Activated naive CD8-positive, alpha-beta T cell treated with anti-CD3 and anti-CD28 coated beads, Interleukin-2, amount 50 U/mL, for 24 hours (primary cell): ENCODE data around the gene MFAP5.
"Not testable (repeated sequence)": the region's sequence is repeated elsewhere in the genome, so short reads cannot be mapped to it uniquely, and the experiment has no call there.

Experiments
- ATAC-seq: fragments of 150-1000 bp; cut with Tn5 transposase; one replicate; pipeline ENCODE4 v1.10.0; 2021
- DNase-seq: peaks from one replicate; pipeline ENCODE4 v3.0.0; 2021
- H3K27ac Mint-ChIP-seq: one replicate; pipeline ENCODE4 v1.8.0; 2021; ENCODE audit warnings: mild to moderate bottlenecking, mixed read lengths
- H3K27me3 Mint-ChIP-seq: one replicate; pipeline ENCODE4 v1.8.0; 2021; ENCODE audit warnings: mixed read lengths
- H3K36me3 Mint-ChIP-seq: one replicate; pipeline ENCODE4 v1.8.0; 2021; ENCODE audit warnings: low read depth, mixed read lengths
- H3K4me1 Mint-ChIP-seq: one replicate; pipeline ENCODE4 v1.8.0; 2021; ENCODE audit warnings: mixed read lengths
- H3K4me3 Mint-ChIP-seq: one replicate; pipeline ENCODE4 v1.8.0; 2021; ENCODE audit warnings: mild to moderate bottlenecking, moderate library complexity, mixed read lengths
- H3K9me3 Mint-ChIP-seq: one replicate; pipeline ENCODE4 v1.8.0; 2021; ENCODE audit warnings: mixed read lengths

The MFAP5 gene

GRCh38 chr12:8629486-8630033 lies 33.1 kb downstream of the MFAP5 start:
- ATAC-seq (peak; percentile 43), DNase-seq (no peak)
- Mint-ChIP-seq H3K4me1 (peaks cover 10% of the 10 kb centered on the region), H3K36me3 (no peaks in the 10 kb centered on the region), H3K4me3 (no peak overlapping the region), H3K27ac (no peak overlapping the region), H3K9me3 (no peaks in the 10 kb centered on the region), H3K27me3 (peaks cover 3% of the 10 kb centered on the region)

GRCh38 chr12:8628731-8629130 lies 33.9 kb downstream of the MFAP5 start:
- Mint-ChIP-seq H3K4me3 (no peak overlapping the region), H3K36me3 (no peaks in the 10 kb centered on the region), H3K4me1 (peaks cover 10% of the 10 kb centered on the region), H3K27me3 (peaks cover 3% of the 10 kb centered on the region), H3K27ac (no peak overlapping the region), H3K9me3 (no peaks in the 10 kb centered on the region)
- no peak for DNase-seq
- no peak for ATAC-seq

- H3K27ac Mint-ChIP-seq, H3K36me3 Mint-ChIP-seq, DNase-seq, H3K27me3 Mint-ChIP-seq, H3K4me3 Mint-ChIP-seq, ATAC-seq, H3K4me1 Mint-ChIP-seq, H3K9me3 Mint-ChIP-seq: not testable (repeated sequence)
Measured at GRCh38 chr12:8624750-8625149, 37.9 kb downstream of the MFAP5 start.

GRCh38 chr12:8622646-8623045 lies 40.0 kb downstream of the MFAP5 start:
- ATAC-seq (no peak), DNase-seq (no peak)
- no peak overlapping the region for H3K4me3 Mint-ChIP-seq
- H3K4me1 Mint-ChIP-seq, result peaks cover 3% of the 10 kb centered on the region
- peaks cover 3% of the 10 kb centered on the region for H3K9me3 Mint-ChIP-seq
- no peaks in the 10 kb centered on the region for H3K27me3 Mint-ChIP-seq
- no peaks in the 10 kb centered on the region for H3K36me3 Mint-ChIP-seq
- H3K27ac Mint-ChIP-seq, result no peak overlapping the region

- no peaks in the 10 kb centered on the region for H3K9me3 Mint-ChIP-seq
- DNase-seq (no peak), ATAC-seq (no peak)
- H3K27ac Mint-ChIP-seq, result no peak overlapping the region
- H3K4me1 Mint-ChIP-seq, result peaks cover 3% of the 10 kb centered on the region
- H3K27me3 Mint-ChIP-seq, result no peaks in the 10 kb centered on the region
- no peak overlapping the region for H3K4me3 Mint-ChIP-seq
- H3K36me3 Mint-ChIP-seq, result no peaks in the 10 kb centered on the region
Measured at GRCh38 chr12:8615206-8615605, 47.4 kb downstream of the MFAP5 start.

GRCh38 chr12:8613881-8614280 lies 48.7 kb downstream of the MFAP5 start:
- not testable (repeated sequence) for H3K27me3 Mint-ChIP-seq, DNase-seq, H3K36me3 Mint-ChIP-seq, H3K4me1 Mint-ChIP-seq, H3K9me3 Mint-ChIP-seq, H3K4me3 Mint-ChIP-seq, H3K27ac Mint-ChIP-seq, ATAC-seq

GRCh38 chr12:8612629-8613028 lies 50.0 kb downstream of the MFAP5 start, which contains the start of gene AICDA:
Gene AICDA, minus strand, starts transcription at chr12:8612859. Its CDS starts 92 bp downstream, at chr12:8612767.
- DNase-seq, result no peak
- H3K9me3 Mint-ChIP-seq, result no peaks in the 10 kb centered on the region

GRCh38 chr12:8609061-8609570 lies 53.5 kb downstream of the MFAP5 start:
- H3K36me3 Mint-ChIP-seq, result no peaks in the 10 kb centered on the region
- no peak for ATAC-seq
- peaks cover 9% of the 10 kb centered on the region for H3K4me1 Mint-ChIP-seq
- H3K9me3 Mint-ChIP-seq, result no peaks in the 10 kb centered on the region
- no peak for DNase-seq
- H3K27me3 Mint-ChIP-seq, result peaks cover 8% of the 10 kb centered on the region
- H3K27ac Mint-ChIP-seq, result no peak overlapping the region
- peak overlapping the region; percentile 43 for H3K4me3 Mint-ChIP-seq

More at GRCh38 chr12:8612629-8613028, 50.0 kb downstream of the MFAP5 start, which contains the start of gene AICDA:
- ATAC-seq, result no peak
- Mint-ChIP-seq H3K4me3 (no peak within 1 kb of the TSS), H3K36me3 (no peaks in the 10 kb centered on the region), H3K27me3 (no peaks in the 10 kb centered on the region), H3K27ac (no peak within 1 kb of the TSS), H3K4me1 (peaks cover 9% of the 10 kb centered on the region)

GRCh38 chr12:8606890-8607289 lies 55.7 kb downstream of the MFAP5 start:
- H3K27me3 Mint-ChIP-seq, result peaks cover 11% of the 10 kb centered on the region
- no peaks in the 10 kb centered on the region for H3K9me3 Mint-ChIP-seq
- H3K4me3 Mint-ChIP-seq, result no peak overlapping the region
- no peak overlapping the region for H3K27ac Mint-ChIP-seq
- no peaks in the 10 kb centered on the region for H3K36me3 Mint-ChIP-seq
- peaks cover 9% of the 10 kb centered on the region for H3K4me1 Mint-ChIP-seq
- no peak for ATAC-seq
- no peak for DNase-seq

GRCh38 chr12:8605057-8605456 lies 57.6 kb downstream of the MFAP5 start:
- no peak overlapping the region for H3K27ac Mint-ChIP-seq
- H3K4me1 Mint-ChIP-seq, result peaks cover 9% of the 10 kb centered on the region
- ATAC-seq, result no peak
- no peaks in the 10 kb centered on the region for H3K9me3 Mint-ChIP-seq
- H3K27me3 Mint-ChIP-seq, result peaks cover 11% of the 10 kb centered on the region
- DNase-seq, result no peak
- H3K36me3 Mint-ChIP-seq, result no peaks in the 10 kb centered on the region
- H3K4me3 Mint-ChIP-seq, result no peak overlapping the region

- H3K4me3 Mint-ChIP-seq, result no peak overlapping the region
- no peaks in the 10 kb centered on the region for H3K9me3 Mint-ChIP-seq
- no peak overlapping the region for H3K27ac Mint-ChIP-seq
- no peaks in the 10 kb centered on the region for H3K36me3 Mint-ChIP-seq
- ATAC-seq, result no peak
- no peak for DNase-seq
- peaks cover 11% of the 10 kb centered on the region for H3K27me3 Mint-ChIP-seq
- H3K4me1 Mint-ChIP-seq, result peaks cover 1% of the 10 kb centered on the region
Measured at GRCh38 chr12:8603856-8604255, 58.8 kb downstream of the MFAP5 start.

- Mint-ChIP-seq H3K27me3 (peaks cover 11% of the 10 kb centered on the region), H3K36me3 (no peaks in the 10 kb centered on the region), H3K27ac (no peak overlapping the region), H3K4me3 (no peak overlapping the region), H3K9me3 (no peaks in the 10 kb centered on the region), H3K4me1 (no peaks in the 10 kb centered on the region)
- ATAC-seq (no peak), DNase-seq (no peak)
Measured at GRCh38 chr12:8603286-8603685, 59.3 kb downstream of the MFAP5 start.

- no peaks in the 10 kb centered on the region for H3K27me3 Mint-ChIP-seq
- DNase-seq (no peak), ATAC-seq (no peak)
- H3K27ac Mint-ChIP-seq, result no peak overlapping the region
- H3K36me3 Mint-ChIP-seq, result no peaks in the 10 kb centered on the region
- no peaks in the 10 kb centered on the region for H3K4me1 Mint-ChIP-seq
- no peaks in the 10 kb centered on the region for H3K9me3 Mint-ChIP-seq
- no peak overlapping the region for H3K4me3 Mint-ChIP-seq
Measured at GRCh38 chr12:8596561-8596960, 66.1 kb downstream of the MFAP5 start.
